GM12891 (cell line): ENCODE measurements around the gene ATP13A3. TPM values are rescaled to one million over a fixed set of nuclear protein-coding genes. Genes with fewer than 3 reads are reported as not detected.
"Not testable (repeated sequence)": the region's sequence is repeated elsewhere in the genome, so short reads cannot be mapped to it uniquely, and the experiment has no call there.

Source experiments
- DNase-seq: peaks from one replicate; pipeline ENCODE4 v3.0.0; 2011; ENCODE audit warnings: low spot score; ENCODE audit not compliant: insufficient read length
- FAIRE-seq: peaks from 2 replicates; lab custom pipeline; 2011; peaks lifted over from hg19 to GRCh38; lab: Jason Lieb, UNC
- PAX5 ChIP-seq: IDR thresholded peaks from 2 replicates; pipeline ENCODE4 v1.6.1; 2011; ENCODE audit warnings: low read length, moderate library complexity, mild to moderate bottlenecking; ENCODE audit not compliant: insufficient read depth, severe bottlenecking
- POLR2A ChIP-seq: IDR thresholded peaks from 2 replicates; pipeline ENCODE4 v1.6.1; 2011; ENCODE audit warnings: low read depth, low read length, control low read depth
- POLR2AphosphoS5 ChIP-seq: IDR thresholded peaks from 2 replicates; pipeline ENCODE4 v1.6.1; 2011; ENCODE audit warnings: low read depth, low read length, control low read depth
- POU2F2 ChIP-seq: IDR thresholded peaks from 2 replicates; pipeline ENCODE4 v1.6.1; 2011; ENCODE audit warnings: low read depth, mild to moderate bottlenecking, control low read depth, low read length, moderate library complexity
- SPI1 ChIP-seq: IDR thresholded peaks from 2 replicates; pipeline ENCODE4 v1.6.1; 2011; ENCODE audit warnings: low read depth, low read length, control low read depth
- TAF1 ChIP-seq: IDR thresholded peaks from 2 replicates; pipeline ENCODE4 v1.6.1; 2011; ENCODE audit warnings: low read depth, low read length, control low read depth
- polyA plus RNA-seq: library from polyadenylated mRNA; unstranded; fragments of >200 nt; gene quantifications from one replicate; pipeline ENCODE4 v1.2.1, GENCODE V29; 2012; ENCODE audit warnings: low read depth, missing spikeins, inconsistent platforms; ENCODE audit not compliant: missing spikeins

Gene ATP13A3
- 13.7 TPM for polyA plus RNA-seq

DNA sequence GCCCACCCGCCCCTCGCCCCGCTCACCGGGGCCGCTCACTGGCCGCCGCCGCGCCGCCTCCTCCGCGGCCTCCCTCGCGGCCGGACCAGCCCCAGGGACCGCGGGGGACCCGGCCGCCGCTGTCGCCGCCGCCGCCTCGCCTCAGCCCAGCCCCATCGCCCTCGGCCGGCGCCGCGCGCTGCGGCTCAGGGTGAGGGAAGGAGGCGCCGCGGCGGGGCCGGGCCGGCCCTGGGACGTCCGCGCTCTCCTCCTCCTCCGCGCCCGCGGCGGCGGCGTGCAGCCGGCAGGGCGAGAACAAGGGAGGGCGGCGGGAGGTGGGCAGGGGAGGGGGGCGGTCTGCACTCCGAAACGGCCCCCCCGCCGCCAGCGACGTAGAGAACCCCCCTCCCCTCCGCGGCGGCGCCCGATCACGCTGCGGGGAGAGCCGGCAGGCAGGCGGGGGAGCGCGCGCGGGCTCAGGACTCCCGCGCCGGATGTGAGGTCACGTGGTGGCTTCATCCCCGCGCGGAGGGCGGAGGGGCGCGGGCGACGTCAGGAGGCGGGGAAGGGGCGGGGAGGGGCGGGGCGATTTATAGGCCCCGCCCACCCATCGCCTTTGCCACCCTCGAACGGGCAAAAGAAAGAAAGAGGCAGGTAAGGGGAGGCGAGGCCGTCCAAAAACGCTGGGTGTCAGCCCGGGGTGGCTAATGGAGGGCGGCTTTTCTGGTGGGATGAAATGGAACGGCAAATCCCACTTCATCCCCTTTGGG, at the start of gene ATP13A3:
Gene ATP13A3 (minus strand): TSS at position 463 of the 749 bp plus-strand sequence. CDS start 24,812 bp downstream, outside the sequence.
- peak; percentile 43; the same call in 1 of the 2 replicates for TF ChIP-seq TAF1
- TF ChIP-seq POLR2AphosphoS5, result no peak; the same call in 1 of the 2 replicates
- TF ChIP-seq POLR2A, result peak; percentile 7; the same call in 1 of the 2 replicates
- FAIRE-seq, result peak; percentile 87
- peak; percentile 92 for DNase-seq

DNA sequence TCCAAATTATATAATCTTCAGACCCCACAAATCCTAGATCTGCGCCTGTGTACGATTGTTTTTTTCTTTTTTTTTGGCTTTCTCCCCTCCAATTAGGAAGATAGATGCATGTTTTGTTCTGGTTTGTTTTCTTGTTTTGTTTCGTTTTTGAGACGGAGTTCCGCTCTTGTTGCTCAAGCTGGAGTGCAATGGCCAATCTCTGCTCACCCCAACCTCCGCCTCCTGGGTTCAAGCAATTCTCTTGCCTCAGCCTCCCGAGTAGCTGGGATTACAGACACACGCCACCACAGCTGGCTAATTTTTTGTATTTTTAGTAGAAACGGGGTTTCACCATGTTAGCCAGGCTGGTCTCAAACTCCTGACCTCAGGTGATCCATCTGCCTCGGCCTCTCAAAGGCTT, 48.4 kb upstream of the ATP13A3 start:
- not testable (repeated sequence) for FAIRE-seq, DNase-seq

DNA sequence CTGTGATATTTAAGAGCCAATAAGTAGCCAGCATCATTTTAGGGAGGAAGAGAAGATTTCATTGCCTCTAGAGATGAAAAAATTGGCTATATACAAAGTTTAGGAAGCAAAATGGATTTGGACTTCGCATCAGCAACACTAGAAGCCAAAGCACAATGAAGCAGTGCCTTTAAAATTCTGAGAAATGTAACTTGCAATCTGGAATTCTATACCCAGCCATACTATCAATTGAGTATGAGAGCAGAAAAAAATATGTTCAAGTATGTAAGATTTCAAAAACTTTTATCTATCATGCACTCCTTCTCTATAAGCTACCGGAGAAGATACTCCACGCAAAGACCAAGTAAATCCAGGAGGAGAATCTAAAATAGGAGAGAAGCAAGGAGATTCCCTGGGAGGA, 47.4 kb upstream of the ATP13A3 start:
- no peak for TF ChIP-seq POLR2A
- no peak for TF ChIP-seq PAX5
- no peak for TF ChIP-seq TAF1
- no peak for TF ChIP-seq POU2F2
- FAIRE-seq, result no peak
- no peak for DNase-seq

DNA sequence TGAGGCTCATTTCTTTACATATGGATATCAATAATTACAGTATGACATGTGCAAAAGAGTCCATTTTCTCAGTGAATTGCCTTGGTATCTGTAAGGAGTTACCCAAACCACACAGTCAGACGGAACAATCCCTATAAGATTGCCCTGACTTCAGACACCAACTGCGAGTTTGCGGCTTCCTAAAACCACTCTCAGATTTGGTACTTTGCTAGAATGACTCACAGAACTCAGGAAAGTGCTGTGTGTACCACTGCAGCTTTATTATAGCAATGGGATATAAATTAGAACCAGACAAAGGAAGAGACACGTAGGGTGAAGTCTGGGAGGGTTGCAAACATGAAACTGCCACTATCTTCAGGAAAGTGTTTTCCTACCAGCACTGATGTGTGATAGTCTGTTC, 45.8 kb upstream of the ATP13A3 start:
- FAIRE-seq, result no peak

DNA sequence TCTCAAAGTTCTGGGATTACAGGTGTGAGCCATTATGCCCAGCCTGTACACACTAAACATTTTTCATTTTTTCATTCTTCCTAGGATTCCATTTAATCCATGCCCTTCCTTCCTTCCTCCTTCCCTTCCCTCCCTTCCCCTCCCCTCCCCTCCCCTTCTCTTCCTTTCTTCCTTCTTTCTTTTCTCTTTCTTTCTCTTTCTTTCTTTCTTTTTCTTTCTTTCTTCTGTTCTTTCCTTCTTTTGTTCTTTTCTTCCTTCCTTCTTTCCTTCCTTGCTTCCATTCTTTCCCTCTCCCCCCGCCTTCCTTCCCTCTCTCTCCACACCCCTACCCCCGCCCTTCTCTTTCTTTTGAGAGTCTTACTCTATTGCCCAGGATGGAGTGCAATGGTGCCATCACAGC, 40.9 kb upstream of the ATP13A3 start:
- FAIRE-seq (no peak), DNase-seq (no peak)
- TF ChIP-seq POLR2AphosphoS5, result no peak
- no peak for TF ChIP-seq TAF1
- no peak for TF ChIP-seq PAX5
- TF ChIP-seq POU2F2, result no peak
- no peak for TF ChIP-seq SPI1
- TF ChIP-seq POLR2A, result no peak

More for the DNA sequence above, 45.8 kb upstream of the ATP13A3 start:
- TF ChIP-seq TAF1, result no peak
- no peak for TF ChIP-seq POLR2A
- TF ChIP-seq POU2F2, result no peak
- no peak for TF ChIP-seq SPI1
- no peak for TF ChIP-seq POLR2AphosphoS5
- no peak for DNase-seq

DNA sequence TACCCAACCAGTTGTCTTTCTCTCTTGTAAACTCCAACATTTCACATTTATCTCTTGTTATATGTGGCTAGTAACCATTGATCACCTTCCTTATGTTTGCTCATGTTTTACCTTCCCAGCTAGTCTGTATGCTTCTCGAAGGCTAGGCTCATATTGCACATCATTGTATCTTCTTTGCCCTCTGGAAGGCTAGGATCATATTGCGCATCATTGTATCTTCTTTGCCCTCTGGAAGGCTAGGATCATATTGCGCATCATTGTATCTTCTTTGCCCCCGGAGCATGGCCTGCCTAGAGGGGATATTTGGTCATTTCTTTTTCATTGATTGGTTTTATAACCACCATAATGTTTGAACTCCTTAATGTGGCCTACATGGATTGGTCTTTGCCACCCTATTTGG, 39.4 kb upstream of the ATP13A3 start:
- no peak for TF ChIP-seq SPI1
- DNase-seq (no peak), FAIRE-seq (no peak)

DNA sequence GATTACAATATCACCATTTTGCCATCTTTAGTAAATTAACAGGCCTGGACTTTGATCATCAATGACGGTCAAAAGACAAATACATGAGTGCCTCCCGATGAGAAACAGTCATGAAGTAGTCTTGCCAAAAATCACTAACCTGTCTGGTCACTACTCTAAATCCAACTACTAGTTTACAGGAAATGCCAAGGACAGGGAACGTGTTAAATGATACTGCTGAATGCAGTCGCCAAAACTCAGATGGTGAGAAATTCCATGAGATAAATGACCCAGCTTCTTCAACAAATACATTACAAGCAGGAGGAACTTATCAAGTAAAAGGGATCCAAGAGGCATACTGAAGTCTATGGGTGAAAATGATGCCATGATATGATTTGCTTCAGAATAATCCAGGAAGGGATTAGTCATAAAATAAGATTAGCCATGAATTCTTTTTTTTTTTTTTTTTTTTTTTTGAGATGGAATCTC, 35.8 kb upstream of the ATP13A3 start:
- no peak for DNase-seq
- FAIRE-seq, result no peak
- TF ChIP-seq POLR2A (no peak), POLR2AphosphoS5 (no peak), SPI1 (no peak), POU2F2 (no peak), PAX5 (no peak), TAF1 (no peak)

DNA sequence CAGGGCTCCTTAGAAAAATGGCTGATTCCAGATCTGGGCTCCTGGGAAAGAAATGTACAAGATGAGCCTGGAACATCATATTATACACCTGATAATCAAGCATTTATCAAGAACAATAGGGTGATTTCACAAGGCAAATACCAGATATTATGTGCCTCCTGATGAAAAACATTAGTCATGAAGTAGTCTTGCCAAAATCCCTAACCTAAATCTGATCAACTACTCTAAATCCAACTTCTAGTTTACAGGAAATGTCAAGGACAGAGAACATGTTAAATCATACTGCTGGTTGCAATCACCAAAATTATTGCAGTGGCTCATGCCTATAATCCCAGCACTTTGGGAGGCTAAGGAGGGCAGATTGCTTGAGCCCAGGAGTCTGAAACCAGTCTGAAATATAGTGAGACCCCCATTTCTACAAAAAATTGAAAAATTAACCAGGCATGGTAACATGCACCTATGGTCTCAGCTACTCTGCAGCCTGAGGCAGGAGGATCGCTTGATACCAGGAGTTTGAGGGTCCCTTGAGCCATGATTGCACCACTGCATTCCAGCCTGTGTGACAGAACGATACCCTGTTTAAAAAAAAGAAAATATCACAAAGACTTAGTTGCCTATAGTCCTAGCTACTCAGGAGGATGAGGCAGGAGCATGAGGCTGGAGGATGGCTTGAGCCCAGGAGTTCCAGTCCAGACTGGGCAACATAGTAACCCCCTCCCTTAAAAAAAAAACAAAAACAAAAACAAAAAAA, 34.9 kb upstream of the ATP13A3 start:
- TF ChIP-seq POLR2AphosphoS5, result no peak
- FAIRE-seq, result no peak
- no peak for DNase-seq

DNA sequence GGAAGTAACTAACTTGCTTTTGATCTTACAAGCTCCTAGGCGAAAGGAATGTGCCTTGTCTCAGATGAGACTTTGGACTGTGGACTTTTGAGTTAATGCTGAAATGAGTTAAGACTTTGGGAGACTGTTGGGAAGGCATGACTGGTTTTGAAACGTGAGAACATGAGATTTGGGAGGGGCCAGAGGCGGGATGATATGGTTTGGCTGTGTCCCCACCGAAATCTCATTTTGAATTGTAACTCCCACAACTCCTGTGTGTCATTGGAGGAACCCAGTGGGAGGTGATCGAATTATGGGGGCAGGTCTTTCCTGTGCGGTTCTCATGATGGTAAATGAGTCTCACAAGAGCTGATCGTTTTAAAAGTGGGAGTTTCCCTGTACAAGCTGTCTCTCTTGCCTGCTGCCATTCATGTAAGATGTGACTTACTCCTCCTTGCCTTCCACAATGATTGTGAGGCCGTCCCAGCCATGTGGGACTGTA, 33.9 kb upstream of the ATP13A3 start:
- not testable (repeated sequence) for FAIRE-seq, DNase-seq

DNA sequence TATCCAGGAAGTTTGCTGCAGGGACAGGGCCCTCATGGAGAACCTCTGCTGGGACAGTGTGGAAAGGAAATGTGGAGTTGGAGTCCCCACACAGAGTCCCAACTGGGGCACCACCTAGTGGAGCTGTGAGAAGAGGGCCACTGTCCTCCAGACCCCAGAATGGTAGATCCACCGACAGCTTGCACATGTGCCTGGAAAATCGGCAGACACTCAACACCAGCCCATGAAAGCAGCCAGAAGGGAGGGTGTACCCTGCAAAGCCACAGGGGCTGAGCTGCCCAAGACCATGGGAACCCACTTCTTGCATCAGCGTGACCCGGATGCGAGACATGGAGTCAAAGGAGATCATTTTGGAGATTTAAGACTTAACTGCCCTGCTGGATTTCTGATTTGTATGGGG, 33.4 kb upstream of the ATP13A3 start:
- DNase-seq, FAIRE-seq: not testable (repeated sequence)

DNA sequence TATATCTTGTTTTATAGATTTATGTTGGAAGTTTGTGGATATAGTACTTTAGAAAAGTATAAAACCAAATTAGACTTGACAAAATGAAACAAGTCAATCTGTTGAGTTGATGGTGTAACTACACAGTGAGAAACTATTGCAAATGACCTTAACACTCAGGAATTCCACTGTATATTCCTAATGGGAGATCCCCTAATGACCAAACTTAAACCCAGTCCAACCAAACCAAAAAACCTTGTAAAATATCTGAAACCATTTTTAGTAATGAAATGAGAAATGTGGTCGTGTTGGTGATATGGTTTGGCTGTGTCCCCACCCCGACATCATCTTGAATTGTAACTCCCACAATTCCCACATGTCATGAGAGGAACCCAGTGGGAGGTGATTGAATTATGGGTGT, 31.9 kb upstream of the ATP13A3 start:
- no peak for FAIRE-seq
- DNase-seq, result no peak
- no peak for TF ChIP-seq TAF1
- TF ChIP-seq POLR2AphosphoS5, result no peak
- no peak for TF ChIP-seq SPI1
- no peak for TF ChIP-seq POLR2A
- no peak for TF ChIP-seq POU2F2
- no peak for TF ChIP-seq PAX5
